ENCODE results near the gene ADAP2.
"Not testable (repeated sequence)": the region's sequence is repeated elsewhere in the genome, so short reads cannot be mapped to it uniquely, and the experiment has no call there.

ADAP2 gene

DNA sequence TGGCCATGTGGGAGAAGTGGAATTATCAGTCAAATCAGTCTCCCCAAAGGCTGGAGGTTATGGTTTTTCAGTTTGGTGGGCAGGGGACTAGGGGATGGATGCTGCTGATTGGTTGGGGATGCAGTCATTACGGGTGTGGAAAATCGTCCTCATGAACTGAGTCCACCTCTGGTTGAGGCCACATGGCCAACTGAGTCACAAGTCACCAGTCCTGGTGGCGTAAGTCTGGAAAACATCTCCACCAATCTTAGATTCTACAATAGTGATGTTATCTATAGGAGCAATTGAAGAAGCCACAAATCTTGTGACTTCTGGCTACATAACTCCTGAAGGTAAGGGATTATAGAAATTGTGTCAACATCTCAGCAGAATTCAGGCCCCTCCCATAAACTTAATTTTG is 43.9 kb downstream of the ADAP2 start:
- H3K4me1 ChIP-seq (ENCODE audit: control insufficient read depth in 5 of 5, insufficient read depth in 5 of 5, low read length in 5 of 5): peaks cover 2 to 18% (median 11%) of the 10 kb centered on the region in 5 donors

GRCh38 chr17:30967911-30968310 is 46.2 kb downstream of the ADAP2 start:
- not testable (repeated sequence) for H3K4me3 ChIP-seq (ENCODE audit: low read depth in 1 of 5, low read length in 5 of 5); H3K27me3 ChIP-seq (ENCODE audit: control insufficient read depth in 5 of 5, insufficient read depth in 4 of 5, low read length in 5 of 5); H3K9me3 ChIP-seq (ENCODE audit: control insufficient read depth in 5 of 5, low read length in 5 of 5); H3K27ac ChIP-seq (ENCODE audit: low read depth, low read length); H3K9ac ChIP-seq (ENCODE audit: low read length in 5 of 5); H3K36me3 ChIP-seq (ENCODE audit: control insufficient read depth in 5 of 5, insufficient read depth in 5 of 5, low read length in 5 of 5)
- peaks cover 2 to 22% (median 21%) of the 10 kb centered on the region in 5 donors for H3K4me1 ChIP-seq (ENCODE audit: control insufficient read depth in 5 of 5, insufficient read depth in 5 of 5, low read length in 5 of 5)

More for the DNA sequence above, 43.9 kb downstream of the ADAP2 start:
- Histone ChIP-seq H3K9ac (ENCODE audit: low read length in 5 of 5) (no peak overlapping the region), H3K27ac (ENCODE audit: low read depth, low read length) (no peak overlapping the region), H3K36me3 (ENCODE audit: control insufficient read depth in 5 of 5, insufficient read depth in 5 of 5, low read length in 5 of 5) (peaks cover 0 to 2% (median 0%) of the 10 kb centered on the region in 5 donors), H3K27me3 (ENCODE audit: control insufficient read depth in 5 of 5, insufficient read depth in 4 of 5, low read length in 5 of 5) (no peaks in the 10 kb centered on the region), H3K9me3 (ENCODE audit: control insufficient read depth in 5 of 5, low read length in 5 of 5) (no peaks in the 10 kb centered on the region), H3K4me3 (ENCODE audit: low read depth in 1 of 5, low read length in 5 of 5) (no peak overlapping the region)

DNA sequence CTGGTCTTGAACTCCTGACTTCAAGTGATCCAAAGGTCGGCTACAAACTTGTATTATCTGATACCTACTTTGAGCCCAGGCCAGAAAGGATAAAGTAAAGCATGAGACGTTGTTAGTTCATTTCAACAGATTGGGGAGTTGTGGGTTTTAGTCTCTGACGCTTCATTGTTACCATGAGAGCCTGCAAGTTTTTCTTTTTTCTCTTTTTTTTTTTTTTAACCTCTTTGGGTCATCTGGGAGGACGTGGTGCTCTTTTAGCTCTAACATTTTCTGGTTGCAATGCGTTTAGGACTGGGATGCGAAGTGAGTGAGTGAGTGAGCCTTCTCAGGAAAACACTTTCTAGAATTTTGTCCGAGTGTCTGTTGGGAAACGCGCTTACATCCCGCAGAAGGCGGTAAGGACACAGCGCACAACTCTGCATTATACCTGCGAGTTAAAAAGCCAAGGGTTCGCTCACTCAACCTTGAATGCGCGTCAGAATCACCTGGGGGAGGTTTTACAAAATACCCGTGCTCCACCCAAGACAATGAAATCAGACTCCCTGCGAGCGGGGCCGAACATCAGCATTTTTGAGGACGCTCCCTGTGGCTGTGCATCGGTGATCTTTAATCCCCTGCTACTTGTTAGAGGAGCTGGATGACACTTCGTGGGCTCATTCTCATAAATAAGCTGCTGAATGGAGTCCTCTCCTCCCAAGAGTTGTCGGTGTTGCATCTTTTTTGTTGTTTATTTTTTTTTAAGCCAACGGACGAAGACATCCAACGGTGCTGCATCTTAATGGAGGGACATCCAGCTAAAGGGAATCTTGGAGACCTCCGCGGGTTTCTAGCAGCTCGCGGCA is 48.5 kb downstream of the ADAP2 start:
- Histone ChIP-seq H3K27ac (ENCODE audit: low read depth, low read length) (peak overlapping the region; percentile 89), H3K4me3 (ENCODE audit: low read depth in 1 of 5, low read length in 5 of 5) (peak overlapping the region; percentile 81 to 93 (median 86)), H3K4me1 (ENCODE audit: control insufficient read depth in 5 of 5, insufficient read depth in 5 of 5, low read length in 5 of 5) (peaks cover 2 to 22% (median 21%) of the 10 kb centered on the region in 5 donors), H3K36me3 (ENCODE audit: control insufficient read depth in 5 of 5, insufficient read depth in 5 of 5, low read length in 5 of 5) (peaks cover 0 to 5% (median 2%) of the 10 kb centered on the region in 5 donors), H3K27me3 (ENCODE audit: control insufficient read depth in 5 of 5, insufficient read depth in 4 of 5, low read length in 5 of 5) (no peaks in the 10 kb centered on the region), H3K9ac (ENCODE audit: low read length in 5 of 5) (peak overlapping the region; percentile 65 to 92 (median 82)), H3K9me3 (ENCODE audit: control insufficient read depth in 5 of 5, low read length in 5 of 5) (no peaks in the 10 kb centered on the region)

GRCh38 chr17:30970831-30971567 is 49.3 kb downstream of the ADAP2 start, which contains the start of gene RNF135:
RNF135 (plus strand) TSS chr17:30971039; CDS start chr17:30971074, 35 bp downstream.
- peak within 1 kb of the TSS; percentile 89 for H3K27ac ChIP-seq (ENCODE audit: low read depth, low read length)
- peaks cover 2 to 22% (median 21%) of the 10 kb centered on the region in 5 donors for H3K4me1 ChIP-seq (ENCODE audit: control insufficient read depth in 5 of 5, insufficient read depth in 5 of 5, low read length in 5 of 5)
- H3K9ac ChIP-seq (ENCODE audit: low read length in 5 of 5): peak within 1 kb of the TSS; percentile 77 to 92 (median 88)
- H3K4me3 ChIP-seq (ENCODE audit: low read depth in 1 of 5, low read length in 5 of 5): peak within 1 kb of the TSS; percentile 81 to 93 (median 86)
- no peaks in the 10 kb centered on the region for H3K9me3 ChIP-seq (ENCODE audit: control insufficient read depth in 5 of 5, low read length in 5 of 5)
- H3K27me3 ChIP-seq (ENCODE audit: control insufficient read depth in 5 of 5, insufficient read depth in 4 of 5, low read length in 5 of 5): no peaks in the 10 kb centered on the region
- peaks cover 0 to 8% (median 7%) of the 10 kb centered on the region in 5 donors for H3K36me3 ChIP-seq (ENCODE audit: control insufficient read depth in 5 of 5, insufficient read depth in 5 of 5, low read length in 5 of 5)

- H3K4me3 ChIP-seq (ENCODE audit: low read depth in 1 of 5, low read length in 5 of 5): no peak overlapping the region
- peaks cover 0 to 8% (median 7%) of the 10 kb centered on the region in 5 donors for H3K36me3 ChIP-seq (ENCODE audit: control insufficient read depth in 5 of 5, insufficient read depth in 5 of 5, low read length in 5 of 5)
- H3K4me1 ChIP-seq (ENCODE audit: control insufficient read depth in 5 of 5, insufficient read depth in 5 of 5, low read length in 5 of 5): peaks cover under 1 to 18% (median 14%) of the 10 kb centered on the region in 5 donors
- H3K27ac ChIP-seq (ENCODE audit: low read depth, low read length): no peak overlapping the region
- H3K9me3 ChIP-seq (ENCODE audit: control insufficient read depth in 5 of 5, low read length in 5 of 5): no peaks in the 10 kb centered on the region
- no peak overlapping the region for H3K9ac ChIP-seq (ENCODE audit: low read length in 5 of 5)
- H3K27me3 ChIP-seq (ENCODE audit: control insufficient read depth in 5 of 5, insufficient read depth in 4 of 5, low read length in 5 of 5): no peaks in the 10 kb centered on the region
Measured at GRCh38 chr17:30975042-30975820, 53.5 kb downstream of the ADAP2 start.

GRCh38 chr17:30979919-30980318 is 58.2 kb downstream of the ADAP2 start:
- not testable (repeated sequence) for H3K4me1 ChIP-seq (ENCODE audit: control insufficient read depth in 5 of 5, insufficient read depth in 5 of 5, low read length in 5 of 5); H3K9ac ChIP-seq (ENCODE audit: low read length in 5 of 5); H3K9me3 ChIP-seq (ENCODE audit: control insufficient read depth in 5 of 5, low read length in 5 of 5); H3K27ac ChIP-seq (ENCODE audit: low read depth, low read length); H3K4me3 ChIP-seq (ENCODE audit: low read depth in 1 of 5, low read length in 5 of 5); H3K27me3 ChIP-seq (ENCODE audit: control insufficient read depth in 5 of 5, insufficient read depth in 4 of 5, low read length in 5 of 5)
- peaks cover 3 to 13% (median 12%) of the 10 kb centered on the region in 5 donors for H3K36me3 ChIP-seq (ENCODE audit: control insufficient read depth in 5 of 5, insufficient read depth in 5 of 5, low read length in 5 of 5)

GRCh38 chr17:30981531-30982519 is 60.1 kb downstream of the ADAP2 start:
- no peak overlapping the region for H3K9ac ChIP-seq (ENCODE audit: low read length in 5 of 5)
- H3K27ac ChIP-seq (ENCODE audit: low read depth, low read length): no peak overlapping the region
- H3K36me3 ChIP-seq (ENCODE audit: control insufficient read depth in 5 of 5, insufficient read depth in 5 of 5, low read length in 5 of 5): peaks cover 17 to 24% (median 22%) of the 10 kb centered on the region in 5 donors
- H3K4me3 ChIP-seq (ENCODE audit: low read depth in 1 of 5, low read length in 5 of 5): no peak overlapping the region
- no peaks in the 10 kb centered on the region for H3K27me3 ChIP-seq (ENCODE audit: control insufficient read depth in 5 of 5, insufficient read depth in 4 of 5, low read length in 5 of 5)
- no peaks in the 10 kb centered on the region for H3K4me1 ChIP-seq (ENCODE audit: control insufficient read depth in 5 of 5, insufficient read depth in 5 of 5, low read length in 5 of 5)
- H3K9me3 ChIP-seq (ENCODE audit: control insufficient read depth in 5 of 5, low read length in 5 of 5): no peaks in the 10 kb centered on the region

- H3K9ac ChIP-seq (ENCODE audit: low read length in 5 of 5): no peak overlapping the region
- H3K27me3 ChIP-seq (ENCODE audit: control insufficient read depth in 5 of 5, insufficient read depth in 4 of 5, low read length in 5 of 5): no peaks in the 10 kb centered on the region
- no peaks in the 10 kb centered on the region for H3K4me1 ChIP-seq (ENCODE audit: control insufficient read depth in 5 of 5, insufficient read depth in 5 of 5, low read length in 5 of 5)
- no peak overlapping the region for H3K27ac ChIP-seq (ENCODE audit: low read depth, low read length)
- no peaks in the 10 kb centered on the region for H3K9me3 ChIP-seq (ENCODE audit: control insufficient read depth in 5 of 5, low read length in 5 of 5)
- H3K4me3 ChIP-seq (ENCODE audit: low read depth in 1 of 5, low read length in 5 of 5): no peak overlapping the region
- peaks cover 19 to 30% (median 27%) of the 10 kb centered on the region in 5 donors for H3K36me3 ChIP-seq (ENCODE audit: control insufficient read depth in 5 of 5, insufficient read depth in 5 of 5, low read length in 5 of 5)
Measured at GRCh38 chr17:30982855-30983254, 61.1 kb downstream of the ADAP2 start.

DNA sequence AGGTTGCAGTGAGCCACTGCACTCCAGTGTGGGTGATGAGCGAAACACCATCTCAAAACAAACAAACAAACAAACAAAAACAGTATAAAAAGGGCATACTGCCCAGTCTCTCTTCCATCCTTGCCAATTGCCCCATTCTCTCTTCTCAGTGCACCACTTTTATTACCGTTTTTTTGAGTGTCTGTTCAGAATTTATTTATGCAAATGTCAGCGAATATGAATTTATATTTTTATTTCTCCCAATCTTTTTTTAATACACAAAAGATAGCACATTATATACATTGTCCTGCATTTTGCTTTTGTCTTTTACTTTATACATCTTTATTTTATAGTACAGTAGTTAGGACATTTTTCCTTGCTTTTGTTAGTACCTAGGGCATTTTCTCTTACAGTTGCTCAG is 68.7 kb downstream of the ADAP2 start:
- Histone ChIP-seq H3K27me3 (ENCODE audit: control insufficient read depth in 5 of 5, insufficient read depth in 4 of 5, low read length in 5 of 5) (no peaks in the 10 kb centered on the region), H3K4me1 (ENCODE audit: control insufficient read depth in 5 of 5, insufficient read depth in 5 of 5, low read length in 5 of 5) (no peaks in the 10 kb centered on the region), H3K36me3 (ENCODE audit: control insufficient read depth in 5 of 5, insufficient read depth in 5 of 5, low read length in 5 of 5) (peaks cover 18 to 49% (median 37%) of the 10 kb centered on the region in 5 donors), H3K27ac (ENCODE audit: low read depth, low read length) (no peak overlapping the region), H3K9me3 (ENCODE audit: control insufficient read depth in 5 of 5, low read length in 5 of 5) (no peaks in the 10 kb centered on the region), H3K9ac (ENCODE audit: low read length in 5 of 5) (no peak overlapping the region), H3K4me3 (ENCODE audit: low read depth in 1 of 5, low read length in 5 of 5) (no peak overlapping the region)

All from subcutaneous abdominal adipose tissue (tissue), 5 donors.